SH-SY5Y (cell line): Measurements from ENCODE around the gene DEDD2.

Experiments used
- GATA2 ChIP-seq: IDR thresholded peaks from 2 replicates; pipeline ENCODE4 v1.6.1; 2011; ENCODE audit warnings: mild to moderate bottlenecking, low read depth, low read length
- GATA3 ChIP-seq: IDR thresholded peaks from 2 replicates; pipeline ENCODE4 v1.6.1; 2011; ENCODE audit warnings: low read depth, mild to moderate bottlenecking, low read length, moderate library complexity

DNA sequence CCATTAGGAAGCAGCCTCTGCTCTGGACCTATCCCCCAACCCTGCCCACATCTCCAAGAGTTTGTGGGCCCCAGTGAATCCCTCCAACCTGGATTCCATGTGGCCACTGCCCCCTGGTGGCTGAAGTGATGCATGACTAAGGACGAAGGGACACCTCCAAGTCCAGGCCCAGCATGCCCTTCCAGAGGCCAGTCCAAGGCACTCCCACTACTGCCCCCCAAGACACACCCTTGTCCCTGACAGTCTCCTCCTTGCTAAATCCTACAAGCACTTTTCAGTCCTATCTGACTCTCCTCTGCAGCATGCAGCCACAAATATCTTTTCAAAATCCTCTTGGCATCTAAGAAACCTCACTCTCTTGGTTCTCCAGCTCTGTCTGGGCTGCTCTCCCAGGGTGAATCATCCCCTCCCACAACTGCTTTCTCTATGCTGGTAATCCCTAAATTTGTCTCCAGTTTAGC lies 33.0 kb downstream of the DEDD2 start:
- TF ChIP-seq GATA2, result no peak
- TF ChIP-seq GATA3, result no peak
